ENCODE results near the gene BZW2.
"Not testable (repeated sequence)": the region's sequence is repeated elsewhere in the genome, so short reads cannot be mapped to it uniquely, and the experiment has no call there.

Gene BZW2

DNA sequence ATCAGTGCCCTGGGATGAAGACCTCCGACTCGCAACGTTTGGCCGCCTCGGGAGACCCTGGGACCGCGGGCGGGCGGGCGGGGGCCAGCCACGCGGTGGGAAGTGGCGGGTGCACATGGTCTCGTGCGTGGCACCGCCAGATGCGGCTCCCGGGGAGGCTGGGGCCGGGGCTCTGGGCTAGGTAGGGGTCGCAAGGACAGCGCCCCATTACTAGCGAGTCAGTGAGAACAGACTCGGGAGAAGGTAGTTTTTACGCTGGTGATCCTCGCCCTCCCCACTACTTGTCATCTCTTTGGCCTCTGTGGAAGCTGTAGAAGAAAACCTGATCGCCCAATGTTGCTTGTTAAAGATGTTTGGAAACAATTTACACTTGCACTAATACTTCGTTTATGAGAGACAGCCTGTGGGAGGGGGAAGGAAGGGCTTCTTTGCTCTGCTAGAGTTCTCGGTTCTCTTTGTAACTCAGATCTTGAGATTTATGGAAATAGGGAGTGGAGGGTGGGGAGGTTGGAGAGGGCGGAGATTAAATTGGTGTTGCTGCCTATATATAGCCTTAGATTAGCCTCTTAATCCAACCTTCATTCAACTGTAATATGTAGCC lies 591 bp downstream of the BZW2 start:
- DNase-seq = no peak

DNA sequence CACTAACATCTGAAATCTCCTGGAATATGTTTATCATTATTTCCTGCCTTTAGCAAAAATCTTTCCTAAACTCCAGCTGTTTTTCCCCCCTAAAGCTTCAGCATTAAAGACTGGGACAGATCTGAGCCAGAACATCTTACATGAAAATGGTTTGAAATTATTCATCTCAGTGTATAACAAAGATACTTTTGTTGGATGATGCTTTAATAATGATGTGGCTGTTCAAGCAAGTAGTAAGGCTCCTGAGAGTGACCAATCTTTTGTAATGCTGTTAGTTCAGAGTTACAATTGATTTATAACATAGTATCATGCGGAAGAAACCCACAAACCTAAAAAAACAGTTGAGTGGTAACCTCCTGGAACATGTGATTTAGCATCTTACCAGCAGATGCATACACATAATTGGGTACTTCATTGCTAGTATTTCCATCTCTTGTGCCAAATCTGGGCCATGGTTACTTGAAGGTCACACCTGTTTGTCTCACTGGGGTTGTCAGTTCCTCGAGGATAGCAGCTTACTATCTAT lies 1.5 kb downstream of the BZW2 start:
- DNase-seq = no peak

DNA sequence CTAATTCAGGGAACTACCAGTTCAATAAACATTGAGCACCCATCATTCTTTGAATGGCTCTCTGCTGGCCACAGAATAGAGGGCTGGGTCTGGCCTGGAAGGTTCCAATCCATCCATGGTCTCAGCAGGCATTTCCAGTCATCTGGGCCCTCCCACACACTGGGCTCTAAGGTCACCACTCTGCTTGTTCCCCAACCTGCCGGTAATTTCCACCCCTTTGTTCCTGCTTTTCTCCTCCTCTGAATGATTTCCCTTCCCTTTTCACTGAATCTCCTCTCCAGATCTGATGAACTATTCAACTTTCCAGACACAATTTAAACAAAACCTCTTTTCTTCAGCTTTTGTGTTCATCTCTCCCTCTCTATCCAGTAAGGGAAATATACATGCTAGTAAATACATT lies 2.6 kb downstream of the BZW2 start:
- no peak for DNase-seq

DNA sequence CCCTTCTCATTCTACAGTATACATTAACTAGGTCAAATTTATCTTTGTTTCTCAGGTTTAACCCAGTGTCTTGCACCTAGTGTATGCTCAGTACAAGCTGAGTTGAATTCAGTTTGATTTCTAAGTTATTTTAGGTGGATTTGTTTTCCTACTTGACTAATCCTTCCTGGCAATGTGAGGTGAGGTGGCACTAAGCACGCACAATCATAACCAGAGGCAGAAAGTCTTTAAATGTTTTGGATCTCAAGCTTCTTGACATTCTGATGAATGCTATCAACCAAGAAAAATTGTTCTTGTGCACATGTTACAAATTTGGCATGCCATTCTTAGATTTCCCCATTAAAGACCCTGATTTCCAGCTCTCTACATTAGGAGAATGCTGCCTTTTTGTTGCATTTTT lies 3.2 kb downstream of the BZW2 start:
- no peak for DNase-seq

DNA sequence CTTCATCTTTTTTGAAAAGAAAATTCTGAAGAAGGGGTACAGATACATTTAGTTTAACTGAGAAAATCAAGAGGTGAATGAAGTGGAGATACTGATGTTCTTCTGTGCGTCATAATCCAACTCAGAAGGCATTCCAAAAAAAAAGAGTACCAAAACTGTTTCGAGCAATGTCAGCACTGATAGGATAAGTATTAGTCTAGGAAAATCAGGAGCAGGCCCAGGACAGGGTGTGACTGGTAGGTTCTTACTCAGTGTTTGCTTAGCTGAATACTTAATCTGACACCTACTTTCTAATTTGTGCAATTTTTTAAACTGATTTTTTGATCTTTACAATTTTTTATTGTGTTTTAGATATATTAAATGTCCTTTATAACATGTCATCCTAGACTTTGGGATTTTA lies 4.3 kb downstream of the BZW2 start:
- no peak for DNase-seq

DNA sequence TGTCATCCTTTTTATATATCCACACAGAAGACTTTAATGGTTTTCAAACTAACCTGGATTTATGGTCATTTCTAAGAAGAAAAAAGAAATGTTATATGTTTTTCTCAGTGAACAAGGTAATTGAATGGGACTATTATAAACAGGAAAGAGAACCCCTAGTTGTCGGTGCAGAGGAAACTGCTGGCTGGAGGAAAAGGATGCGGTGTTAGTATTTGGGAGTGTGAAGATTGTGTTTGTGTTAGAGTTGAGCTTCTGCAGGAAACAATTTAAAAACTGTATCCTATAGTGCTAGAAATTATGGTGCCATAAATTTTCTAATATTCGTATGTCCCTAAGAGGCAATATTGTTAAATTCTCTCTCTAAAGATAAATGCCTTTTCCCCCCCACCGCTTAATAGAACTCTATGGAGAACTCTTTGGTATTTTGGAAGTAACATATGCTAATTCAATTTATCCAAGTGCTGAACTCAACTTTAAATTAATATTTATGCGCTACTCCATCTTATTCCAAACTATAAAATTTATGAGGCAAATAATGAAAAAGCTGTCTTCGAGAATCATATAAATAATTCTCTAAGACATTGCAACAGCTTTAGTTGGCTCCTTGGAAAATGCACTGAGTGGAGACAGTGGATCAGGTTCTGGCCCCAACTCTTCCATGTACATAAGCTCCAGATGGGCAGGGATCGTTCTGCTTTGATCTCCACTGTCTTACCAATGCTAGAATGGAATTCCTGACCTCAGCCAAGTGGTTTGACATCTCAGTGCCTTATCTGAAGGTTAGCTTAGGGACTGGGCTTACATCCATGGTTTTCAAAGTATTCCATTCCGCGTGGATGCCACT lies 5.6 kb downstream of the BZW2 start:
- no peak for DNase-seq

DNA sequence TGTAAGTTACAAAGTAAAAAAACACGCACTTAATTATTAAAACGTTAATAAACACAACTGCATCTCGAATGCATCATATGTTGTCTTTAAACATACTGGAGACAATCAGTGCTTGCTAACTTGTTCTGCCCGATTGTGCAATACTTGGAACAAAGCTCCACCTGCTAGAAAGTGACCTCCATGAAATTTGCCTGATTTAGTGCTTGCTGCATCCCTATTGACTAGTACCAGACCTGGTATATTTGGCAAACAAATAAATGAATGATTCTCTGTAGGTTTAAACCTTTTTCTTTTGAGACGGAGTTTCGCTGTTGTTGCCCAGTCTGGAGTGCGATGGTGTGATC lies 6.2 kb downstream of the BZW2 start:
- no peak for DNase-seq

DNA sequence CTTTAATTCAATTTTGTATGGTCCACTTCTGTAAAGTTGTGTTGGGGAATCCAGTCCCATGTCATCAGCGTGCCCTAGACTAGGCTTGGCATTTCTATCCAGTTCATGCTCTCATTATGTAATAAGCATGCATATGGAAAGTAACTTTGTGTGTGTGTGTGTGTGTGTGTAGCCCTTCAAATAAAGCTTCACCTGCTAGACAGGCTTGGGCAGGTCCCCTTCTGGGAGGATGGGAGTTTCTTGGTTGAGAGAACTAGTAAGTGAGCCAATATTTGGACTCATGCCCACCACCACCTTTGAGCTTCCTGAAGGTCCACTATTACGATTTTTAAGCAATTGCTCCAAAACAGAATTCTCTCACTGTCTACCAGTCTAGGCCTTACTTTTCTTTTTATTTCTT lies 6.9 kb downstream of the BZW2 start:
- no peak for DNase-seq

DNA sequence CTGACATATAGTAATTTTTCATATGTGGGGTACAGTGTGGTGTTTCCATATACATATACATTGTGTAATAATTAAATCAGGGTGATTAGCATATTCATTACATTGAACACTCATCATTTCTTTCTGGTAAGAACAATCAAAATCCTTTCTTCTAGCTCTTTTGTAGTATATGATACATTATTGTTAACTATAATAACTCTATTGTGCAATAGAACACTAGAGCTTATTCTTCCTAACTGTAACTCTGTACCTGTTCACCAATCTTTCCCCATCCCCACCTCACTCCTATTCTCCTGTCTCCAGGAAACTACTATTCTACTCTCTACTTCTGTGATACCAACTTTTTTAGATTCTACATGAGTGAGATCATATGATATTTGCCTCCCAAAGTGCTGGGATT lies 9.4 kb downstream of the BZW2 start:
- no peak for DNase-seq

DNA sequence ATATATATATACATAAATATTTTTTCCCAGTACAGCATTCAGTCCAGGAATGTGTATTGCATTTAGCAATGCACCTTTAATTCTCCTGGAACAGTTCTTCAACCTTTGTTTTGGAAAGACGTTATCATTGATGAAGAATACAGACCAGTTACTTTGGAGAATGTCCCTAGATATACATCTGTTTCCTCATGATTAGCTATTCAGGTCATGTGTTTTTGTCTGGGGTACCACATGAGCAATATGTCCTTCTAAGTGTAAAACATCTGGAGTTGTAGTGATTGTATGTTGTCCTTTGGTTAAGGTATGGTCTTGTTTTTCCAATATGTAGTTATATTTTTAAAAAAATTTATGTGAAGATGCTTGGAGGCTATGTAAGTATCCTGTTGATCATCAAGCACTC lies 10.2 kb downstream of the BZW2 start:
- no peak for DNase-seq

DNA sequence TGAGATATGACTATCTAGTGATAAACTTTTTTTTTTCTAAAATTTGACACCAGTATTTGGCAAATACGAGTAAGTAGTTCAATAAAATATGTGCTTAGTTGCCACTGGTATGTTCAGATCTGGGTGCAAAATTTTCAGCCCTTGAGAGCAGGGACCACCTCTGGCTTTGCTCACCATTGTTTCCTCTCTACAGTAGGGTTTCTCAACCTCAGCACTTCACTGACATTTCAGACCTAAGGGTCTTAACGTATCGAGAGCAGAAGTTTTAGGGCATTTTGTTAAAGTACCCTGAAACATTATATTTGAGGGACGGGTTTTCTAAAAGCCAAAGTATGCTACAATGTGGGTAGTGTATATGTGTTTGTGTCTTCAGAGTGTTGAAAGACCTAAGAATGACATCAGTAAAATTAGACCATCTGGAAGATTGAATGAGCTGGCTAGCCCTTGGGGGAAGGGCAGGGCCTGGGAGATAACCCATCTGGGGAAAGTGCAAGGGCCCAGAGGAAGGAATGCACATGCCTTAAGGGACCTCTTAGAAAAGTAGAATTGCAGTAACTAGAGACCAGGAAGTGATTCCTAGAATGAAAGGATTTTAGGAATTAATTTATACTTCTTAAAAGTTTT lies 11.8 kb downstream of the BZW2 start:
- DNase-seq = no peak

DNA sequence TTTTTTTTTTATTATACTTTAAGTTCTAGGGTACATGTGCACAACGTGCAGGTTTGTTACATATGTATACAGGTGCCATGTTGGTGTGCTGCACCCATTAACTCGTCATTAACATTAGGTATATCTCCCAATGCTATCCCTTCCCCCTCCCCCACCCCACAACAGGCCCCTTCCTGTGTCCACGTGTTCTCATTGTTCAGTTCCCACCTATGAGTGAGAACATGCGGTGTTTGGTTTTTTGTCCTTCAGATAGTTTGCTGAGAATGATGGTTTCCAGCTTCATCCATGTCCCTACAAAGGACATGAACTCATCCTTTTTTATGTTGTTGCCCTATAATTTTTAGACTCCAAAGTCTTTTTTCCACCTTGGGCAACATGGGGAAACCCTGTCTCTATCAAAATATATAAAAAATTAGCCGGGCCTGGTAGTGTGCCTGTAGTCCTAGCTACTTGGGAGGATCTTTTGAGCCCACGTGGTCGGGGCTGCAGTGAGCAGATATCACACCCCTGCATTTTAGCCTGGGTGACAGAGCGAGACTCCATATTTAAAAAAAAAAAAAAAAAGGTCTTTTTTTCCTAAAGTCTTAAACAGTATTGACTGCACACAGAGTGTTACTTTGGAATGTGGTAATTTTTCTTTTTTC lies 14.0 kb downstream of the BZW2 start:
- DNase-seq = not testable (repeated sequence)

DNA sequence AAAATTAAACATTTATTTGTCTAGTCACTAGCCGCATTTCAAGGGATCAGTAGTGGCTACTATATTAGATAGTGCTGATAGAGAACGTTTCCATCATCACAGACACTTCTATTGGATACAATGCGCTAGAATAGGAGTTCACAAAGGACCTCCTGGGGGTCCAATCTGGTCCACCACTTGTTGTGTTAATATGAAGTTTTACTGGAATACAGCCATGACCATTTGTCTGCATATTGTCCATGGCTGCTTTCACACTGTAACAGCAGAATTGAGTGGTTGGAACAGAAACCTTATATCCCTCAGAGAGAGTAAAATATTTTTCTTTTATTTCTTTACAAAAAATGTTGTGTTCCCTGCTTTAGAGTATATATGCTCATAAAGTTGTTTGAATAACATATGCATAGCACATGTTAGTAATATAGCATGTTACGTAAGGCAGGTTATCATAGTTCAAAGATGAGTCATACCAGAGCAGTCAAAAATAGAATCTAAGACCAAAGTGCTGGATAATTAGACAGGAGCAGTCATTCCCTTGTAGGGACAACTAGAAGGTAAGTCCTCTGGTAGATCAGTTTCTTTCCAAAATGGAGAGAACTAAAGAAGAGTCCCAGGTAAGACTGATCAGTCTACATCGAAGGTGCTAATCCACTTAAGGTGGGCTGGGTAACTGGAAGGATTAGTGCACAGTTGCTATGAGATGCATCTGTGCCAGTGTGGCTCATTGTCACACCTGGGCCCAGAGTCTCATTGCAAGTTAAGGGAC lies 14.9 kb downstream of the BZW2 start:
- no peak for DNase-seq

DNA sequence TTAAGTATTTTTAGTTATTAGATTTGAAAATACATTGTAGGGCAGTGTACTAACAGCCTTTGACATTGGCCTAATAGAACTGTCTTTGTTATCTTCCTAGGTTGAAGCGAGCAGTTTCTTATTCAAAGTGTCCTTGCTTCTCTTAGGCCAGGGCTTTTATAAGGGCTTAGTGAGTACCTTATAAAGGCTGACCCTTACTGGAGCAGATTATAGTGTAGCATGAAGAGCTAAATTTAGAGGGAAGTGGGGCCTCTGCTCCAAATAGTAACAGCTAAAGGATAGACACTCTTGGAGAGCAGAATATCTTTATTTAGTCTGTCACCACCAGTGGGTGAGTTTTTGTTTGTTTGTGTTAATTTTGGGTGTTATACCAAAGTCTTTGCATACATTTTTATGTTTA lies 15.9 kb downstream of the BZW2 start:
- no peak for DNase-seq

DNA sequence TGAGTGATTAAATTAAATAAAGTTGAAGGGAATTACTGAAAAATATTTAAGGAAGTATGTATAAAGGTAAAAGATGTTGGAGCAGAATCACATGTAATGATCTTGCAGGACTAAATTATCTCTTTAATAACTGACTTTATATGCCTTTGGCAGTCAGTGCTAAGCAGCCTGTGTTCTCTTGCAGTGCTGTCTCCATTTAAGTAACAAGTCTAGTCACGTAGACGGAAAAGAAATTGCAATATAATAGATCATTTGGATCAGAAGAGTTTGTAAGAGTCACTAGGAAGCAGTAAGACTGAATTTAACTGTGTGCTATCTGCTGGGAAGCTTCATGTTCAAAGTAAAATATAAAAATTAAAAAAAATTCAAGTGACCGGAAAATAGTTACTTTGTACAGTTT lies 21.4 kb downstream of the BZW2 start:
- DNase-seq = no peak

DNA sequence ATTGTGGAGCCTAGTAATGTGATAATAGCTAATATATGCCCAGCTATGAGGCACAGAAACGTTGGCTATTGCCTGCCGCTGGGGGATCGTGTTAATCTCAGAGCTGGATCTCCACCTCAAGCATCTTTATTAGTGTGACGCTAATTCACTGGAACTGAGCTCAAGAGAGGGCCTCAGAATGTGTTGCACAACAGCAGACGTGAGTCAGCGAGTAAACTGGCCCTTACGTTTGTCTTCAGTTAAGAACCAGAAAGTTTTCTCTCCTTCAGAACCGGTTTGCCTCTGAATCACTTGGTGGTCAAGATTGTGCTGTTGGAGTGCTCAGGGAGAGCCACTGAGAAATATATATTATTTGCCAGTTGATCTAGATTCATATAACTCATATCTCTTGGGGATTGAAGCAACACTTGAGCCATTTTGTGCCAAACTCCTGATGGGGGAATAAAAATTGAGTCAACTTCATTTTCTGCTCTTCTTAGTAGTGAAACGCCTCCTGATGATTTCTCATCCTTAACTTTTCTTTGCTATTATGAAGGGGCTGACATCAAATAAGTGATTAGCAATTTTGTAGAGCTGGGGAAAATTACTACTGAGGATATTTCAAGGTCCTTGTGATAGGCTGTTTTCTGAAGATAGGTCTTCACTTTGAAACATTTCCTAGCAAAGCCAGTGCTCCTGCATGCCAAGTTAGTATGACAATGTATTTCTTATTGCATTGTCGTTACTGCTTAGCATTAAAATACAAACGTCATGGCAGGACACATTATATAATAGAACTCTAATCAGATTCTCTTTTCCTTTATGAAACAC lies 22.3 kb downstream of the BZW2 start:
- DNase-seq = no peak

DNA sequence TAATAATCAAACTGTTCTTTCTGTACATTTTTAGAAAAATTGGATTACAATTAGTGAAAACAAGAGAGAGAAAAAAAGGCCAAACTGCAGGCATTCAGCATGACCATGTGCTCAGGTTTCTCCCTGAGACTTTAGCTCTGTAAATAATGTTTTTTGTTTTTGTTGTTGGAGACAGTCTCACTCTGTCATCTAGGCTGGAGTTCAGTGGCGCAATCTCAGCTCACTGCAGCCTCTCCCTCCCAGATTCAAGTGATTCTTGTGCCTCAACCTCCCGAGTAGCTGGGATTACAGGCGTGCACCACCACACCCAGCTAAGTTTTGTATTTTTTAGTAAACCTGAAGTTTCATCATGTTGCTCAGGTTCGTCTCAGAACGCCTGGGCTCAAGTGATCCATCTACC lies 23.0 kb downstream of the BZW2 start:
- DNase-seq = no peak

DNA sequence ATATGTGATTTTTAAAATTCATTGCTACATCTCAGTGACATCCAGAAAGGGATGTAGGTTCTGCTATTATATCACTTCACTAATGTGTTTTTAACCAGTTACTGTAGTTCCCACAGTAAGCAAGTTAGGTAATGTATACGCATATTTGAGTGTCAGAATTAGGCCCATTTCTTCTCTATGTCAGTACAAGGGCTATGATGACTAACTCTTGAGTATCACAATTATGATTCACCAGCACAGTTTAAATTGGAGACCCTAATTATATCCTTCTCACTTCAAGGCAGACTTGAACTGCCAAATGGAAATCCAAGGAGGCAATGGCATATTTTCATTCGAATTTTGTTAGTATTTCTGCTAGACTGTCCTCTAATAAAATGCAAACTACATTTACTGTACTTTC lies 23.6 kb downstream of the BZW2 start:
- DNase-seq = no peak

DNA sequence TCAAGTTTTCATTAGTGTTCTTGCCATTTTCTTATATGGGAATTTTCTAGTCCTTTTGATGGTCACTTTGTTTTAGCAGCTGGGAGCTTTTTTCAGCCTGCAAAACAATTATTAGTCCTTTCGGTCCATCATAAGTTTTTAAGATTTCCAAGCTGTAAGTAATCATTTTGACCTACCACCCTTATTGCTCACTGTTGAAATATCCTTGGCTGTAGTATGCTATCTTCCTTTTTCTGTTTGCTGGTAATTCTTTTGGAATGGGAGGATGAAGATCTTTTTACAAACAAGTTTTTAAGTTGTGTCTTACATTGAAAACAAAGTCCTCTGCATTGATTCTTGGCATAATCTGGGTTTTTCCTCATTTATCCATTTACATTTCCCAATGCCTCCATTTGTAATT lies 24.0 kb downstream of the BZW2 start:
- DNase-seq = no peak

DNA sequence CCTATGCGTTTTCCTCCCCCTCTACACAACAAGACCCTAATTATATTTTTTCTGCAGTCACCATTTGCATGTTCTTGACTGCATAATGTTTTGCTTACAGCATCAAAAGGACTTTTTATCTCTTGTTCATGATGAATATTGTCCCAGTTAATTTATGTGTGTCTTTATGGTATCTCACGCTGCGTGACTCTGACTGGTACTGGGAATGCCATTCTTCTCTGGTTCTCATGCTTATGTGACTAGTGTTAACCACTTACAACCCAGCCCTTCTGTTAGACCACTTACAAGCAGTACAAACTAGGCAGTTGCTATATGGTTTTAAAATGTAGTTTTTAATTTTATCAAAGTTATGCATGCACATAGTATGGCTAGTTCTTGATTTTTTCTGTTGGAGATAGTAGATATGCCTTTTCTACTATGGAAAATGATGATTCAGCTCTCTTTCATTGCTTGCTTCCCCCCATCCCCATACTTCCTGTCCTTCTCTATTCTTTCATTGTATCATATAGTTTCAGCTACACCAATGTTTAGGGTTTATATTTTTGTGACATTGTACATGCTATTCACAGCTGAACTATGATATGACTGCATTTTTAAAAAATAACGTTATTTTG lies 24.9 kb downstream of the BZW2 start:
- DNase-seq = no peak

DNA sequence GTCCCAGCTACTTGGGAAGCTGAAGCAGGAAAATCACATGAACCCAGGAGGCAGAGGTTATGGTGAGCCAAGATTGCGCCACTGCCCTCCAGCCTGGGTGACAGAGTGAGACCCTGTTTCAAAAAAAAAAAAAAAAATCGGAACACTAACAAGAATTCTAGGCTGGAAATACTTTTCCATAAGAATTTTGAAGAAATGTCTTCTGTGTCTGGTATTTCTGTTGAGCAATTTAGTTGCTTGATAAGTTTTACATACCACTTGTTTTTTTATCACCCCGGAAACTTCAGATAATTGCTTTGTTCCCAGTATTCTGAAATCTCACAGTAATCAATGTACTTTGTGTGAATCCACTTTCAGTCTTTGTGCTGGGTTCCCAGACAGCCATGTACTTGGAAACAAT lies 25.8 kb downstream of the BZW2 start:
- DNase-seq = no peak

DNA sequence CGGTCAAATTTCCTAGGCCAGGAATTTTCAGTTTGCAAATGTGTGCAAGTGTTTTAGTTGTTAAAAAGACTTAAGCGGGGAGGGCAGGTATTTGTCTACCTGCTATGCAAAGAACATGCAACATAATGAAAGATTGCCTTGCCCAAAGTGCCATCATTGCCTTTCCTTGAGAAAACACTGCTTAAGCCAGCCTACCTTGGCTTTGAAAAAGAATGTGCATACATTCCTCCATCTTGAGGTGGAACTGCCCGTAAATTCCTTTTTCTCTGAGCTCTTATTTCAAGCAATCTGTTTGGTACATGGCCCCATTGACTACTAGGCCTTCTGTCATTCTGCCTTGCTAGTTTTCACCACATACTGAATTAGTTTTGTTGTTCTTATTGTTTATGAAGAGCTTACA lies 29.3 kb downstream of the BZW2 start:
- no peak for DNase-seq
